IMR-90 (cell line): ENCODE data around the gene AKR1E2. TPM values are rescaled to one million over a fixed set of nuclear protein-coding genes. Genes with fewer than 3 reads are reported as not detected.
A peak's percentile ranks its signal among the peaks of the same experiment; 100 is the strongest.

ENCODE experiments used
- ATAC-seq: fragments of 200-7000 bp; cut with Tn5 transposase; 2 replicates; pipeline ENCODE4 v1.9.1; 2020; ENCODE audit warnings: low read depth, mild to moderate bottlenecking, moderate library complexity
- BruUV-seq: library from RNA; stranded (reverse); fragments of 400-500 nt; replicated peaks from 2 replicates; lab custom pipeline; 2021; lab: Mats Ljungman, UMichigan
- CTCF ChIA-PET: fragments of 300-600 bp; formaldehyde crosslinking; extraction: SDS; loops from one replicate; lab custom pipeline; 2021; ENCODE audit warnings: antibody characterized with exemption; lab: Yijun Ruan, JAX
- POLR2A ChIA-PET: fragments of 300-600 bp; sonication (Branson Sonifier 250); formaldehyde crosslinking; loops from one replicate; lab custom pipeline; 2022; ENCODE audit warnings: antibody characterized with exemption; ENCODE audit not compliant: unreplicated experiment; lab: Charles Lee
- DNase-seq: peaks from one replicate; pipeline ENCODE4 v3.0.0; 2013
- H2AFZ ChIP-seq: replicated peaks from 2 replicates; pipeline ENCODE3; 2013; ENCODE audit warnings: low read length, mild to moderate bottlenecking; ENCODE audit not compliant: poor library complexity
- H2AK5ac ChIP-seq: 2 replicates; pipeline ENCODE4 v1.6.1; 2013; ENCODE audit warnings: low read depth, low read length, inconsistent platforms
- H2AK9ac ChIP-seq: replicated peaks from 2 replicates; pipeline ENCODE3; 2013; ENCODE audit warnings: mild to moderate bottlenecking, low read depth, low read length, moderate library complexity; ENCODE audit not compliant: poor library complexity
- H2BK120ac ChIP-seq: 2 replicates; pipeline ENCODE4 v1.6.1; 2013; ENCODE audit warnings: low read depth, low read length, inconsistent platforms
- H2BK15ac ChIP-seq: 3 replicates; pipeline ENCODE4 v1.6.1; 2013; ENCODE audit warnings: low read depth, low read length, inconsistent platforms
- H2BK20ac ChIP-seq: 2 replicates; pipeline ENCODE4 v1.6.1; 2013; ENCODE audit warnings: low read depth, mild to moderate bottlenecking, inconsistent platforms, low read length, moderate library complexity
- H2BK5ac ChIP-seq: 2 replicates; pipeline ENCODE4 v1.6.1; 2013; ENCODE audit warnings: mild to moderate bottlenecking, low read depth, low read length, inconsistent platforms; ENCODE audit not compliant: poor library complexity, severe bottlenecking
- H3K14ac ChIP-seq: replicated peaks from 2 replicates; pipeline ENCODE4 v1.6.1; 2013; ENCODE audit warnings: low read depth, low read length, inconsistent platforms
- H3K18ac ChIP-seq: 2 replicates; pipeline ENCODE4 v1.6.1; 2013; ENCODE audit warnings: low read depth, low read length, control low read depth
- H3K23ac ChIP-seq: 2 replicates; pipeline ENCODE4 v1.6.1; 2013; ENCODE audit warnings: low read depth, low read length, inconsistent platforms
- H3K27ac ChIP-seq: 2 replicates; pipeline ENCODE4 v1.5.1; 2013; ENCODE audit warnings: mild to moderate bottlenecking, control low read depth, low read length; ENCODE audit not compliant: insufficient read depth
- H3K27me3 ChIP-seq: 2 replicates; pipeline ENCODE4 v1.6.1; 2013; ENCODE audit warnings: low read length; ENCODE audit not compliant: control insufficient read depth, insufficient read depth
- H3K36me3 ChIP-seq: 2 replicates; pipeline ENCODE4 v1.6.1; 2013; ENCODE audit warnings: low read length, mixed read lengths; ENCODE audit not compliant: control insufficient read depth, insufficient read depth
- H3K4ac ChIP-seq: 2 replicates; pipeline ENCODE4 v1.6.1; 2013; ENCODE audit warnings: low read depth, low read length, inconsistent platforms
- H3K4me1 ChIP-seq: 2 replicates; pipeline ENCODE4 v1.6.1; 2013; ENCODE audit warnings: low read length, mixed read lengths; ENCODE audit not compliant: control insufficient read depth, insufficient read depth
- H3K4me2 ChIP-seq: 2 replicates; pipeline ENCODE4 v1.6.1; 2013; ENCODE audit warnings: low read depth, mild to moderate bottlenecking, control low read depth, low read length, moderate library complexity
- H3K4me3 ChIP-seq: 2 replicates; pipeline ENCODE4 v1.5.1; 2013; ENCODE audit warnings: low read depth, mild to moderate bottlenecking, control low read depth, low read length, moderate library complexity; ENCODE audit not compliant: insufficient read depth
- H3K56ac ChIP-seq: 2 replicates; pipeline ENCODE4 v1.6.1; 2013; ENCODE audit warnings: low read length, inconsistent platforms; ENCODE audit not compliant: insufficient read depth; ENCODE audit errors: extremely low read depth
- H3K79me1 ChIP-seq, 2 experiments: 2 replicates each; pipeline ENCODE4 v1.6.1; 2013; ENCODE audit warnings: low read length in 2 of 2, inconsistent platforms in 1 of 2, low read depth in 1 of 2
- H3K9ac ChIP-seq: 2 replicates; pipeline ENCODE4 v1.6.1; 2013; ENCODE audit warnings: low read depth, low read length, control low read depth
- H3K9me1 ChIP-seq: 2 replicates; pipeline ENCODE4 v1.6.1; 2013; ENCODE audit warnings: low read length, inconsistent platforms; ENCODE audit not compliant: insufficient read depth
- H3K9me3 ChIP-seq: 2 replicates; pipeline ENCODE4 v1.6.1; 2013; ENCODE audit warnings: low read length; ENCODE audit not compliant: control insufficient read depth, insufficient read depth
- H4K20me1 ChIP-seq: 2 replicates; pipeline ENCODE4 v1.6.1; 2013; ENCODE audit warnings: low read length, inconsistent platforms; ENCODE audit not compliant: insufficient read depth
- H4K5ac ChIP-seq: 2 replicates; pipeline ENCODE4 v1.6.1; 2013; ENCODE audit warnings: mild to moderate bottlenecking, low read depth, low read length, control low read depth
- H4K8ac ChIP-seq, 2 experiments: 2 replicates each; pipeline ENCODE4 v1.6.1; 2013; ENCODE audit warnings: low read depth in 2 of 2, low read length in 2 of 2, control low read depth in 1 of 2, inconsistent platforms in 1 of 2
- H4K91ac ChIP-seq: 2 replicates; pipeline ENCODE4 v1.6.1; 2013; ENCODE audit warnings: low read depth, low read length, inconsistent platforms; ENCODE audit not compliant: insufficient read depth
- BHLHE40 ChIP-seq: fragments of 150-350 bp; IDR thresholded peaks from 2 replicates; pipeline ENCODE4 v1.6.1; 2016; ENCODE audit warnings: mild to moderate bottlenecking, low read depth, low read length
- CTCF ChIP-seq: conservative IDR thresholded peaks from 2 replicates; pipeline ENCODE4 v1.5.1; 2012; ENCODE audit warnings: mild to moderate bottlenecking, low read depth, low read length, improper control_type of control experiment
- ELK1 ChIP-seq: fragments of 150-350 bp; IDR thresholded peaks from 2 replicates; pipeline ENCODE4 v1.6.1; 2016; ENCODE audit warnings: low read depth, mild to moderate bottlenecking, low read length, moderate library complexity, borderline replicate concordance
- FOS ChIP-seq: fragments of 150-350 bp; IDR thresholded peaks from 2 replicates; pipeline ENCODE4 v1.6.1; 2016; ENCODE audit warnings: low read depth, low read length
- MAFK ChIP-seq: IDR thresholded peaks from 2 replicates; pipeline ENCODE4 v1.6.1; 2012; ENCODE audit warnings: low read depth, low read length, improper control_type of control experiment
- MAZ ChIP-seq: IDR thresholded peaks from 2 replicates; pipeline ENCODE4 v1.6.1; 2012; ENCODE audit warnings: low read depth, mild to moderate bottlenecking, low read length, improper control_type of control experiment, moderate library complexity, borderline replicate concordance
- NFE2L2 ChIP-seq: fragments of 150-350 bp; IDR thresholded peaks from 2 replicates; pipeline ENCODE4 v1.6.1; 2016; ENCODE audit warnings: low read depth, mild to moderate bottlenecking, low read length
- POLR2A ChIP-seq: IDR thresholded peaks from 2 replicates; pipeline ENCODE4 v1.6.1; 2012; ENCODE audit warnings: mild to moderate bottlenecking, low read depth, low read length
- RAD21 ChIP-seq: IDR thresholded peaks from 2 replicates; pipeline ENCODE4 v1.6.1; 2012; ENCODE audit warnings: low read length, improper control_type of control experiment
- RCOR1 ChIP-seq: IDR thresholded peaks from 2 replicates; pipeline ENCODE4 v1.6.1; 2012; ENCODE audit warnings: mild to moderate bottlenecking, low read length, improper control_type of control experiment; ENCODE audit not compliant: insufficient replicate concordance
- SMC3 ChIP-seq: fragments of 150-350 bp; IDR thresholded peaks from 2 replicates; pipeline ENCODE4 v1.6.1; 2016; ENCODE audit warnings: low read depth, mild to moderate bottlenecking, antibody characterized with exemption, low read length, moderate library complexity
- USF2 ChIP-seq: fragments of 150-350 bp; IDR thresholded peaks from 2 replicates; pipeline ENCODE4 v1.6.1; 2017; ENCODE audit warnings: mild to moderate bottlenecking, antibody characterized with exemption, low read length, low read depth
- WGBS, 2 experiments: methylation state at CpG; one replicate each; pipeline versions ENCODE4 v1.1.5 to v1.1.7; 2013; ENCODE audit warnings: missing lambda C conversion rate in 2 of 2; ENCODE audit not compliant: insufficient read length in 1 of 2; ENCODE audit errors: extremely low coverage in 2 of 2; 5-methylcytosine and 5-hydroxymethylcytosine counted together
- dilution Hi-C: fragments of 300-500 bp; cut with HindIII; formaldehyde crosslinking; loops from one replicate; pipeline ENCODE4 v1.14.3; 2018; ENCODE audit warnings: low sequenced_read_pairs; ENCODE audit not compliant: unreplicated experiment
- in situ Hi-C: fragments of 300-500 bp; cut with MboI; formaldehyde crosslinking; loops from 3 replicates; pipeline ENCODE4 v1.14.3; 2019; ENCODE audit warnings: low sequenced_read_pairs, inconsistent platforms, mixed read lengths
- intact Hi-C: fragments of 100-400 bp; cut with micrococcal nuclease; formaldehyde crosslinking; loops from 2 replicates; pipeline ENCODE4 v1.10.0; 2022
- polyA plus RNA-seq, 3 experiments: library from polyadenylated mRNA; depleted of rRNA; stranded (reverse); fragments of >200 nt; gene quantifications; 2 replicates each; pipeline ENCODE4 v1.2.3, GENCODE V29; 2012; ENCODE audit warnings: low replicate concordance in 1 of 3
- total RNA-seq: library from RNA; depleted of rRNA; stranded (reverse); fragments of >200 nt; gene quantifications from 2 replicates; pipeline ENCODE4 v1.2.3, GENCODE V29; 2012

AKR1E2 gene
- total and polyA plus RNA-seq, 2 of the 4 experiments (the other 2 are of a cell fraction) = 1.2 to 3.4 TPM

- TF ChIP-seq ELK1 (no peak), MAFK (no peak), POLR2A (no peak), BHLHE40 (no peak)
Measured at GRCh38 chr10:4790045-4790444, 36.0 kb upstream of the AKR1E2 start (continued).

GRCh38 chr10:4790922-4791321 is 35.1 kb upstream of the AKR1E2 start:
- Histone ChIP-seq H2BK20ac (peak overlapping the region; percentile 9; the same call in 1 of the 2 replicates), H4K8ac (no peak overlapping the region), H3K27ac (no peak overlapping the region), H3K27me3 (no peaks in the 10 kb centered on the region), H3K9me1 (no peaks in the 10 kb centered on the region), H3K9ac (no peak overlapping the region), H3K79me1 (no peaks in the 10 kb centered on the region), H4K91ac (no peak overlapping the region), H3K36me3 (no peaks in the 10 kb centered on the region), H2BK5ac (no peak overlapping the region), H2AK9ac (no peak overlapping the region), H3K56ac (no peak overlapping the region), H3K18ac (no peak overlapping the region), H3K14ac (no peak overlapping the region; the same call in 1 of the 2 replicates), H2BK120ac (no peak overlapping the region), H2AFZ (no peak overlapping the region), H3K4ac (no peak overlapping the region), H3K23ac (no peak overlapping the region), H3K9me3 (no peaks in the 10 kb centered on the region), H3K4me2 (no peak overlapping the region), H2AK5ac (no peak overlapping the region), H2BK15ac (no peak overlapping the region), H3K4me1 (no peaks in the 10 kb centered on the region), H3K4me3 (no peak overlapping the region), H4K20me1 (no peaks in the 10 kb centered on the region), H4K5ac (no peak overlapping the region)
- ChIA-PET CTCF (interaction anchor here (0.9 to 1.1 kb wide), 2 partner anchors 9 to 24 kb away, joined by 3 read pairs; no protein-coding TSS in a partner anchor), POLR2A (no interaction called here)
- no peak for DNase-seq
- BruUV-seq = no TSS peak
- dilution Hi-C loops (no loop called here), intact Hi-C loops (no loop called here), in situ Hi-C loops (no loop called here)
- WGBS, 2 experiments = no CpG with 5 or more reads among the region's 4 CpGs
- no peak for ATAC-seq
- TF ChIP-seq SMC3 (no peak), CTCF (no peak), ELK1 (no peak), RCOR1 (no peak), MAZ (no peak), POLR2A (no peak), BHLHE40 (no peak), USF2 (no peak), RAD21 (no peak), NFE2L2 (no peak), FOS (no peak)
